GM23338 (cell line): ENCODE measurements around the gene ATF2. TPM values are rescaled to one million over a fixed set of nuclear protein-coding genes. Genes with fewer than 3 reads are reported as not detected.

ENCODE experiments used
- ATAC-seq: fragments of 200-7000 bp; cut with Tn5 transposase; 3 replicates; pipeline ENCODE4 v1.9.1; 2020
- DNase-seq: peaks from one replicate; pipeline ENCODE4 v3.0.0-alpha.2; 2015; ENCODE audit warnings: low spot score
- H2AFZ ChIP-seq: fragments of 200-600 bp; sonication (generic); 2 replicates; pipeline ENCODE4 v1.8.0; 2016; ENCODE audit warnings: antibody characterized with exemption, mild to moderate bottlenecking, moderate library complexity
- H3F3A ChIP-seq: fragments of 200-600 bp; sonication (generic); replicated peaks from 2 replicates; pipeline ENCODE4 v1.8.0; 2017; ENCODE audit warnings: antibody characterized with exemption, mixed run types, low read depth
- H3K27ac ChIP-seq: fragments of 200-600 bp; sonication (generic); 2 replicates; pipeline ENCODE4 v1.6.1; 2016; ENCODE audit warnings: low read depth
- H3K27me3 ChIP-seq: fragments of 200-600 bp; sonication (generic); 2 replicates; pipeline ENCODE4 v1.8.0; 2016; ENCODE audit warnings: mild to moderate bottlenecking, mixed run types, moderate library complexity; ENCODE audit not compliant: insufficient read depth
- H3K36me3 ChIP-seq: fragments of 200-600 bp; sonication (generic); 2 replicates; pipeline ENCODE4 v1.8.0; 2016; ENCODE audit warnings: mild to moderate bottlenecking; ENCODE audit not compliant: insufficient read depth
- H3K4me1 ChIP-seq: fragments of 200-600 bp; sonication (generic); 2 replicates; pipeline ENCODE4 v1.8.0; 2016; ENCODE audit warnings: mild to moderate bottlenecking, moderate library complexity; ENCODE audit not compliant: insufficient read depth
- H3K4me2 ChIP-seq: fragments of 200-600 bp; sonication (generic); 2 replicates; pipeline ENCODE4 v1.7.1; 2017; ENCODE audit warnings: mixed run types
- H3K4me3 ChIP-seq: fragments of 200-600 bp; sonication (generic); 2 replicates; pipeline ENCODE4 v1.6.1; 2016; ENCODE audit warnings: mixed run types
- H3K79me2 ChIP-seq: fragments of 200-600 bp; sonication (generic); replicated peaks from 2 replicates; pipeline ENCODE4 v1.8.0; 2017; ENCODE audit warnings: mild to moderate bottlenecking; ENCODE audit not compliant: insufficient read depth
- H3K9me2 ChIP-seq: fragments of 200-600 bp; sonication (generic); 2 replicates; pipeline ENCODE4 v1.8.0; 2017; ENCODE audit not compliant: insufficient read depth
- H4K20me1 ChIP-seq: fragments of 200-600 bp; sonication (generic); replicated peaks from 2 replicates; pipeline ENCODE4 v1.8.0; 2017; ENCODE audit warnings: mild to moderate bottlenecking; ENCODE audit not compliant: insufficient read depth
- H3K27ac Mint-ChIP-seq: 2 replicates; pipeline ENCODE4 v1.8.0; 2020; ENCODE audit warnings: inconsistent platforms, mild to moderate bottlenecking, moderate library complexity, mixed read lengths
- H3K27me3 Mint-ChIP-seq: 3 replicates; pipeline ENCODE4 v1.8.0; 2022; ENCODE audit warnings: low read depth, mild to moderate bottlenecking, moderate library complexity, mixed read lengths, inconsistent platforms; ENCODE audit not compliant: insufficient read depth, poor library complexity
- H3K36me3 Mint-ChIP-seq: 3 replicates; pipeline ENCODE4 v1.8.0; 2021; ENCODE audit warnings: low read depth, mild to moderate bottlenecking, inconsistent platforms, moderate library complexity, mixed read lengths
- H3K4me1 Mint-ChIP-seq: 3 replicates; pipeline ENCODE4 v1.8.0; 2020; ENCODE audit warnings: mild to moderate bottlenecking, inconsistent platforms, mixed read lengths
- H3K4me3 Mint-ChIP-seq: 3 replicates; pipeline ENCODE4 v1.8.0; 2021; ENCODE audit warnings: moderate library complexity, mild to moderate bottlenecking, inconsistent platforms, mixed read lengths
- H3K9me3 Mint-ChIP-seq: 3 replicates; pipeline ENCODE4 v1.8.0; 2020; ENCODE audit warnings: moderate library complexity, mild to moderate bottlenecking, inconsistent platforms, mixed read lengths
- EZH2 ChIP-seq: fragments of 200-600 bp; sonication (generic); IDR thresholded peaks from one replicate; pipeline ENCODE4 v1.8.0; 2017; ENCODE audit warnings: antibody characterized with exemption, mild to moderate bottlenecking, low read depth; ENCODE audit not compliant: unreplicated experiment
- EZH2phosphoT487 ChIP-seq: fragments of 200-600 bp; sonication (generic); IDR thresholded peaks from one replicate; pipeline ENCODE4 v1.8.1; 2018; ENCODE audit warnings: antibody characterized with exemption; ENCODE audit not compliant: unreplicated experiment
- POLR2AphosphoS5 ChIP-seq: IDR thresholded peaks from 2 replicates; pipeline ENCODE4 v1.6.1; 2016; ENCODE audit warnings: antibody characterized with exemption, low read depth
- STAT1 ChIP-seq: IDR thresholded peaks from one replicate; pipeline ENCODE4 v1.6.1; 2016; ENCODE audit warnings: antibody characterized with exemption; ENCODE audit not compliant: unreplicated experiment
- ZNF114 ChIP-seq: fragments of 250-450 bp; sonication (Bioruptor Pico); IDR thresholded peaks from 2 replicates; pipeline ENCODE4 v1.5.0; 2020; ENCODE audit warnings: mild to moderate bottlenecking, moderate library complexity
- ZNF331 ChIP-seq: fragments of 250-450 bp; sonication (Bioruptor Pico); IDR thresholded peaks from 2 replicates; pipeline ENCODE4 v1.5.0; 2020; ENCODE audit warnings: low read depth, mild to moderate bottlenecking, moderate library complexity
- polyA plus RNA-seq: library from polyadenylated mRNA; unstranded; fragments of >200 nt; fragmentation: Nextera tagmentation; extraction: Ambion mirVana; gene quantifications from 2 replicates; pipeline ENCODE4 v1.2.1, GENCODE V29; 2016
- total RNA-seq: library from RNA; depleted of rRNA; stranded (reverse); fragments of >200 nt; shearing (Covaris generic); gene quantifications from 2 replicates; pipeline ENCODE4 v1.2.3, GENCODE V29; 2014
- TF ChIP-seq, protein P1 (sequence below): IDR thresholded peaks from one replicate; pipeline ENCODE4 v1.6.1; 2018; ENCODE audit warnings: antibody characterized with exemption; ENCODE audit not compliant: unreplicated experiment
- TF ChIP-seq, protein P2 (sequence below): fragments of 250-450 bp; sonication (Bioruptor Pico); IDR thresholded peaks from 2 replicates; pipeline ENCODE4 v1.5.0; 2020; ENCODE audit warnings: mild to moderate bottlenecking, moderate library complexity

Gene ATF2
- total and polyA plus RNA-seq, 2 experiments from 2014 or later, result 23.6 to 56.2 TPM

- H3K27ac Mint-ChIP-seq, result no peak overlapping the region
- peaks cover 4% of the 10 kb centered on the region for H3K9me3 Mint-ChIP-seq
- no peaks in the 10 kb centered on the region for H4K20me1 ChIP-seq
- no peak overlapping the region for H3K4me3 Mint-ChIP-seq
- no peak overlapping the region for H3K27ac ChIP-seq
- H3K36me3 ChIP-seq, result peaks cover 4% of the 10 kb centered on the region; the same call in 1 of the 2 replicates
- no peak for ATAC-seq
- H3K4me2 ChIP-seq, result no peak overlapping the region
- H3K27me3 Mint-ChIP-seq, result peaks cover 1% of the 10 kb centered on the region
- TF ChIP-seq, protein P1, sequence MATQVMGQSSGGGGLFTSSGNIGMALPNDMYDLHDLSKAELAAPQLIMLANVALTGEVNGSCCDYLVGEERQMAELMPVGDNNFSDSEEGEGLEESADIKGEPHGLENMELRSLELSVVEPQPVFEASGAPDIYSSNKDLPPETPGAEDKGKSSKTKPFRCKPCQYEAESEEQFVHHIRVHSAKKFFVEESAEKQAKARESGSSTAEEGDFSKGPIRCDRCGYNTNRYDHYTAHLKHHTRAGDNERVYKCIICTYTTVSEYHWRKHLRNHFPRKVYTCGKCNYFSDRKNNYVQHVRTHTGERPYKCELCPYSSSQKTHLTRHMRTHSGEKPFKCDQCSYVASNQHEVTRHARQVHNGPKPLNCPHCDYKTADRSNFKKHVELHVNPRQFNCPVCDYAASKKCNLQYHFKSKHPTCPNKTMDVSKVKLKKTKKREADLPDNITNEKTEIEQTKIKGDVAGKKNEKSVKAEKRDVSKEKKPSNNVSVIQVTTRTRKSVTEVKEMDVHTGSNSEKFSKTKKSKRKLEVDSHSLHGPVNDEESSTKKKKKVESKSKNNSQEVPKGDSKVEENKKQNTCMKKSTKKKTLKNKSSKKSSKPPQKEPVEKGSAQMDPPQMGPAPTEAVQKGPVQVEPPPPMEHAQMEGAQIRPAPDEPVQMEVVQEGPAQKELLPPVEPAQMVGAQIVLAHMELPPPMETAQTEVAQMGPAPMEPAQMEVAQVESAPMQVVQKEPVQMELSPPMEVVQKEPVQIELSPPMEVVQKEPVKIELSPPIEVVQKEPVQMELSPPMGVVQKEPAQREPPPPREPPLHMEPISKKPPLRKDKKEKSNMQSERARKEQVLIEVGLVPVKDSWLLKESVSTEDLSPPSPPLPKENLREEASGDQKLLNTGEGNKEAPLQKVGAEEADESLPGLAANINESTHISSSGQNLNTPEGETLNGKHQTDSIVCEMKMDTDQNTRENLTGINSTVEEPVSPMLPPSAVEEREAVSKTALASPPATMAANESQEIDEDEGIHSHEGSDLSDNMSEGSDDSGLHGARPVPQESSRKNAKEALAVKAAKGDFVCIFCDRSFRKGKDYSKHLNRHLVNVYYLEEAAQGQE, result no peak
- TF ChIP-seq STAT1 (no peak), EZH2phosphoT487 (no peak), ZNF331 (CRISPR knock-in tag) (no peak), POLR2AphosphoS5 (no peak), ZNF114 (no peak), EZH2 (no peak)
- TF ChIP-seq, protein P2, sequence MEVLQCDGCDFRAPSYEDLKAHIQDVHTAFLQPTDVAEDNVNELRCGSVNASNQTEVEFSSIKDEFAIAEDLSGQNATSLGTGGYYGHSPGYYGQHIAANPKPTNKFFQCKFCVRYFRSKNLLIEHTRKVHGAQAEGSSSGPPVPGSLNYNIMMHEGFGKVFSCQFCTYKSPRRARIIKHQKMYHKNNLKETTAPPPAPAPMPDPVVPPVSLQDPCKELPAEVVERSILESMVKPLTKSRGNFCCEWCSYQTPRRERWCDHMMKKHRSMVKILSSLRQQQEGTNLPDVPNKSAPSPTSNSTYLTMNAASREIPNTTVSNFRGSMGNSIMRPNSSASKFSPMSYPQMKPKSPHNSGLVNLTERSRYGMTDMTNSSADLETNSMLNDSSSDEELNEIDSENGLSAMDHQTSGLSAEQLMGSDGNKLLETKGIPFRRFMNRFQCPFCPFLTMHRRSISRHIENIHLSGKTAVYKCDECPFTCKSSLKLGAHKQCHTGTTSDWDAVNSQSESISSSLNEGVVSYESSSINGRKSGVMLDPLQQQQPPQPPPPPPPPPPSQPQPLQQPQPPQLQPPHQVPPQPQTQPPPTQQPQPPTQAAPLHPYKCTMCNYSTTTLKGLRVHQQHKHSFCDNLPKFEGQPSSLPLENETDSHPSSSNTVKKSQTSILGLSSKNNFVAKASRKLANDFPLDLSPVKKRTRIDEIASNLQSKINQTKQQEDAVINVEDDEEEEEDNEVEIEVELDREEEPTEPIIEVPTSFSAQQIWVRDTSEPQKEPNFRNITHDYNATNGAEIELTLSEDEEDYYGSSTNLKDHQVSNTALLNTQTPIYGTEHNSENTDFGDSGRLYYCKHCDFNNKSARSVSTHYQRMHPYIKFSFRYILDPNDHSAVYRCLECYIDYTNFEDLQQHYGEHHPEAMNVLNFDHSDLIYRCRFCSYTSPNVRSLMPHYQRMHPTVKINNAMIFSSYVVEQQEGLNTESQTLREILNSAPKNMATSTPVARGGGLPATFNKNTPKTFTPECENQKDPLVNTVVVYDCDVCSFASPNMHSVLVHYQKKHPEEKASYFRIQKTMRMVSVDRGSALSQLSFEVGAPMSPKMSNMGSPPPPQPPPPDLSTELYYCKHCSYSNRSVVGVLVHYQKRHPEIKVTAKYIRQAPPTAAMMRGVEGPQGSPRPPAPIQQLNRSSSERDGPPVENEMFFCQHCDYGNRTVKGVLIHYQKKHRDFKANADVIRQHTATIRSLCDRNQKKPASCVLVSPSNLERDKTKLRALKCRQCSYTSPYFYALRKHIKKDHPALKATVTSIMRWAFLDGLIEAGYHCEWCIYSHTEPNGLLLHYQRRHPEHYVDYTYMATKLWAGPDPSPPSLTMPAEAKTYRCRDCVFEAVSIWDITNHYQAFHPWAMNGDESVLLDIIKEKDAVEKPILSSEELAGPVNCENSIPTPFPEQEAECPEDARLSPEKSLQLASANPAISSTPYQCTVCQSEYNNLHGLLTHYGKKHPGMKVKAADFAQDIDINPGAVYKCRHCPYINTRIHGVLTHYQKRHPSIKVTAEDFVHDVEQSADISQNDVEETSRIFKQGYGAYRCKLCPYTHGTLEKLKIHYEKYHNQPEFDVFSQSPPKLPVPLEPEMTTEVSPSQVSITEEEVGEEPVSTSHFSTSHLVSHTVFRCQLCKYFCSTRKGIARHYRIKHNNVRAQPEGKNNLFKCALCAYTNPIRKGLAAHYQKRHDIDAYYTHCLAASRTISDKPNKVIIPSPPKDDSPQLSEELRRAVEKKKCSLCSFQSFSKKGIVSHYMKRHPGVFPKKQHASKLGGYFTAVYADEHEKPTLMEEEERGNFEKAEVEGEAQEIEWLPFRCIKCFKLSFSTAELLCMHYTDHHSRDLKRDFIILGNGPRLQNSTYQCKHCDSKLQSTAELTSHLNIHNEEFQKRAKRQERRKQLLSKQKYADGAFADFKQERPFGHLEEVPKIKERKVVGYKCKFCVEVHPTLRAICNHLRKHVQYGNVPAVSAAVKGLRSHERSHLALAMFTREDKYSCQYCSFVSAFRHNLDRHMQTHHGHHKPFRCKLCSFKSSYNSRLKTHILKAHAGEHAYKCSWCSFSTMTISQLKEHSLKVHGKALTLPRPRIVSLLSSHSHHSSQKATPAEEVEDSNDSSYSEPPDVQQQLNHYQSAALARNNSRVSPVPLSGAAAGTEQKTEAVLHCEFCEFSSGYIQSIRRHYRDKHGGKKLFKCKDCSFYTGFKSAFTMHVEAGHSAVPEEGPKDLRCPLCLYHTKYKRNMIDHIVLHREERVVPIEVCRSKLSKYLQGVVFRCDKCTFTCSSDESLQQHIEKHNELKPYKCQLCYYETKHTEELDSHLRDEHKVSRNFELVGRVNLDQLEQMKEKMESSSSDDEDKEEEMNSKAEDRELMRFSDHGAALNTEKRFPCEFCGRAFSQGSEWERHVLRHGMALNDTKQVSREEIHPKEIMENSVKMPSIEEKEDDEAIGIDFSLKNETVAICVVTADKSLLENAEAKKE (CRISPR knock-in tag), result no peak
- H3K36me3 Mint-ChIP-seq, result peaks cover 54% of the 10 kb centered on the region
- H3K4me3 ChIP-seq, result no peak overlapping the region
- H3K9me2 ChIP-seq, result no peaks in the 10 kb centered on the region
- H3F3A ChIP-seq, result no peaks in the 10 kb centered on the region
- H3K79me2 ChIP-seq, result peaks cover 4% of the 10 kb centered on the region; the same call in 1 of the 2 replicates
- no peak for DNase-seq
- no peaks in the 10 kb centered on the region for H3K4me1 Mint-ChIP-seq
- no peak overlapping the region for H2AFZ ChIP-seq
- H3K4me1 ChIP-seq, result no peaks in the 10 kb centered on the region
- no peaks in the 10 kb centered on the region for H3K27me3 ChIP-seq
Observed at GRCh38 chr2:175080479-175080878, 87.5 kb downstream of the ATF2 start.
